Activated naive CD8-positive, alpha-beta T cell treated with anti-CD3 and anti-CD28 coated beads for 36 hours (primary cell): ENCODE results near the gene PPP1R12C. TPM values are rescaled to one million over a fixed set of nuclear protein-coding genes. Genes with fewer than 3 reads are reported as not detected.

Source experiments
- DNase-seq: peaks from one replicate; pipeline ENCODE4 v3.0.0; 2021
- H3K27ac Mint-ChIP-seq: one replicate; pipeline ENCODE4 v1.8.0; 2022; ENCODE audit warnings: mild to moderate bottlenecking, moderate library complexity, mixed read lengths
- H3K27me3 Mint-ChIP-seq: one replicate; pipeline ENCODE4 v1.8.0; 2022; ENCODE audit warnings: mild to moderate bottlenecking, mixed read lengths
- H3K36me3 Mint-ChIP-seq: one replicate; pipeline ENCODE4 v1.8.0; 2021; ENCODE audit warnings: mild to moderate bottlenecking, mixed read lengths
- H3K4me1 Mint-ChIP-seq: one replicate; pipeline ENCODE4 v1.8.0; 2021; ENCODE audit warnings: mixed read lengths
- H3K4me3 Mint-ChIP-seq: one replicate; pipeline ENCODE4 v1.8.0; 2022; ENCODE audit warnings: mild to moderate bottlenecking, moderate library complexity, mixed read lengths
- H3K9me3 Mint-ChIP-seq: one replicate; pipeline ENCODE4 v1.8.0; 2022; ENCODE audit warnings: mixed read lengths
- total RNA-seq, 2 experiments: library from RNA; stranded (reverse); gene quantifications; one replicate each; pipeline ENCODE4 v1.2.3, GENCODE V29; 2021

Gene PPP1R12C
- total RNA-seq, 2 experiments from 2014 or later = 67.2 to 73.5 TPM

- H3K4me3 Mint-ChIP-seq = peak overlapping the region; percentile 71
- no peak overlapping the region for H3K27ac Mint-ChIP-seq
- H3K9me3 Mint-ChIP-seq = peaks cover 4% of the 10 kb centered on the region
- peaks cover 20% of the 10 kb centered on the region for H3K4me1 Mint-ChIP-seq
- peaks cover 80% of the 10 kb centered on the region for H3K27me3 Mint-ChIP-seq
- DNase-seq = peak; percentile 88
- peaks cover 1% of the 10 kb centered on the region for H3K36me3 Mint-ChIP-seq
These were observed 36.3 kb downstream of the PPP1R12C start for GRCh38 chr19:55080968-55081769.

- Mint-ChIP-seq H3K27me3 (peaks cover 80% of the 10 kb centered on the region), H3K27ac (peak overlapping the region; percentile 77), H3K4me3 (peak overlapping the region; percentile 71), H3K9me3 (peaks cover 4% of the 10 kb centered on the region), H3K36me3 (peaks cover 1% of the 10 kb centered on the region), H3K4me1 (peaks cover 20% of the 10 kb centered on the region)
- DNase-seq = peak; percentile 69
These were observed 37.1 kb downstream of the PPP1R12C start for GRCh38 chr19:55080121-55080967.

GRCh38 chr19:55079400-55080038 is 37.9 kb downstream of the PPP1R12C start:
- no peak for DNase-seq
- peaks cover 80% of the 10 kb centered on the region for H3K27me3 Mint-ChIP-seq

GRCh38 chr19:55078996-55079395 is 38.4 kb downstream of the PPP1R12C start:
- Mint-ChIP-seq H3K27me3 (peaks cover 80% of the 10 kb centered on the region), H3K4me1 (peaks cover 20% of the 10 kb centered on the region), H3K36me3 (peaks cover 1% of the 10 kb centered on the region), H3K4me3 (no peak overlapping the region), H3K27ac (no peak overlapping the region), H3K9me3 (peaks cover 4% of the 10 kb centered on the region)
- DNase-seq = no peak

More at GRCh38 chr19:55079400-55080038, 37.9 kb downstream of the PPP1R12C start:
- H3K36me3 Mint-ChIP-seq = peaks cover 1% of the 10 kb centered on the region
- H3K9me3 Mint-ChIP-seq = peaks cover 4% of the 10 kb centered on the region
- H3K27ac Mint-ChIP-seq = no peak overlapping the region
- peak overlapping the region; percentile 14 for H3K4me3 Mint-ChIP-seq
- H3K4me1 Mint-ChIP-seq = peaks cover 20% of the 10 kb centered on the region

DNA sequence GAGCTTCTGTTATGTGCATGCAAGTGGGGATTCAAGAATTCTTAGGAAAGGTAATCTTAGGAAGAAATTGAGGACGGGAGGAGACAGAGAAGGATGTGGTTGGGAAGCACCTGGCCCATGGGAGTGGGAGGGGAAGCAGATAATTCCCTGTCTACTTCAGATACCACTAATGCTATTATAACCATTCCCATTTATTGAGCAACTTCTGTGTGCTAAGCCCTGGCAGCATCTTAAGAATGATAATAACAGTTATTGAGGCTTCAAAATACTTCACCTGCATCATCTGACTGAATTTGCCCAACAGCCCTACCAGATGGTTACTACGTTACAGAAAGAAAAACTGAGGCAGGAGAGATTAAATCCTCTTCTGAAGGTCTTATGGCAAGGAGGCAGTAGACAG is 40.3 kb downstream of the PPP1R12C start:
- no peak overlapping the region for H3K27ac Mint-ChIP-seq
- peaks cover 4% of the 10 kb centered on the region for H3K9me3 Mint-ChIP-seq
- H3K27me3 Mint-ChIP-seq = peaks cover 78% of the 10 kb centered on the region
- H3K36me3 Mint-ChIP-seq = peaks cover 1% of the 10 kb centered on the region
- no peak for DNase-seq
- peaks cover 14% of the 10 kb centered on the region for H3K4me1 Mint-ChIP-seq
- no peak overlapping the region for H3K4me3 Mint-ChIP-seq

GRCh38 chr19:55076321-55076720 is 41.1 kb downstream of the PPP1R12C start:
- H3K27me3 Mint-ChIP-seq = peaks cover 78% of the 10 kb centered on the region
- peaks cover 1% of the 10 kb centered on the region for H3K36me3 Mint-ChIP-seq
- peaks cover 4% of the 10 kb centered on the region for H3K9me3 Mint-ChIP-seq
- H3K4me3 Mint-ChIP-seq = no peak overlapping the region
- peaks cover 12% of the 10 kb centered on the region for H3K4me1 Mint-ChIP-seq
- DNase-seq = no peak
- H3K27ac Mint-ChIP-seq = no peak overlapping the region

DNA sequence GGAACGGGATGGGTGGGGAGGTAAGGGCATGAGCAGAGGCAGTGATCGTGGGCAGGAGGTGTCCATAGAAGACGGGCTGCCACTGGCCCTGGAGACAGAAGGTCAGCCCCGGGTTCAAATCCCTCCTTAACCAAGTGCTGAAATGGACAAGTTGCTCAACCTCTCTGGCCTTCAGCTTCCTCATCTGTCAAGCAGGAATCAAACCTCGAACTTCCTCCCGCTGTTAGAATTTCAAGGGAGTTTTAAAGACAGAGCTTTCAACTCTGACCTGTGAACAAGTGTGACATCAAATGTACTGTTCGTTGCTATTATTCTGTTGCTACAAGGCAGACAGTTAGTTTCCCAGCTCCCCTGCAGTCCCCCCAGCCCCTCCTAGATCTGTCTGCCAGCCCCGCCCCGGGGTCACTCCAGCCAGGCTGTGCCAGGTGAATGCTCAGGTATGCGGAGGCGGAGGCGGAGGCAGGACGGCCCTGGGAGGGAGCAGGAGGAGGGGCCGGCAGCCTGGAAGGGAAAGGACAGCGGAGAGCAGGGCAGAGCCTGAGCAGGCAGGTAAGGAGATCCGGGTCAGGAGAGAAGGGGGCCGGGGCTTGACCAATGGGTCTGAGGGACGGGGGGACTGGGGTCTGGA is 42.0 kb downstream of the PPP1R12C start, which contains the start of gene EPS8L1:
TSS of gene EPS8L1 (plus strand) at position 499 of the 628 bp plus-strand sequence. CDS start 576 bp downstream, outside the sequence.
- no peak within 1 kb of the TSS for H3K4me3 Mint-ChIP-seq
- peaks cover 76% of the 10 kb centered on the region for H3K27me3 Mint-ChIP-seq
- DNase-seq = no peak
- H3K27ac Mint-ChIP-seq = no peak within 1 kb of the TSS
- peaks cover 1% of the 10 kb centered on the region for H3K36me3 Mint-ChIP-seq
- H3K4me1 Mint-ChIP-seq = peaks cover 6% of the 10 kb centered on the region
- H3K9me3 Mint-ChIP-seq = peaks cover 3% of the 10 kb centered on the region

GRCh38 chr19:55071913-55072312 is 45.5 kb downstream of the PPP1R12C start:
- H3K27me3 Mint-ChIP-seq = peaks cover 93% of the 10 kb centered on the region
- H3K27ac Mint-ChIP-seq = no peak overlapping the region
- no peak for DNase-seq
- no peak overlapping the region for H3K4me3 Mint-ChIP-seq
- no peaks in the 10 kb centered on the region for H3K9me3 Mint-ChIP-seq
- H3K36me3 Mint-ChIP-seq = no peaks in the 10 kb centered on the region
- H3K4me1 Mint-ChIP-seq = peaks cover 8% of the 10 kb centered on the region

GRCh38 chr19:55071129-55071502 is 46.3 kb downstream of the PPP1R12C start:
- no peaks in the 10 kb centered on the region for H3K9me3 Mint-ChIP-seq
- no peak for DNase-seq
- H3K4me1 Mint-ChIP-seq = peaks cover 8% of the 10 kb centered on the region
- no peak overlapping the region for H3K27ac Mint-ChIP-seq
- H3K27me3 Mint-ChIP-seq = peaks cover 94% of the 10 kb centered on the region
- H3K36me3 Mint-ChIP-seq = no peaks in the 10 kb centered on the region
- H3K4me3 Mint-ChIP-seq = no peak overlapping the region

DNA sequence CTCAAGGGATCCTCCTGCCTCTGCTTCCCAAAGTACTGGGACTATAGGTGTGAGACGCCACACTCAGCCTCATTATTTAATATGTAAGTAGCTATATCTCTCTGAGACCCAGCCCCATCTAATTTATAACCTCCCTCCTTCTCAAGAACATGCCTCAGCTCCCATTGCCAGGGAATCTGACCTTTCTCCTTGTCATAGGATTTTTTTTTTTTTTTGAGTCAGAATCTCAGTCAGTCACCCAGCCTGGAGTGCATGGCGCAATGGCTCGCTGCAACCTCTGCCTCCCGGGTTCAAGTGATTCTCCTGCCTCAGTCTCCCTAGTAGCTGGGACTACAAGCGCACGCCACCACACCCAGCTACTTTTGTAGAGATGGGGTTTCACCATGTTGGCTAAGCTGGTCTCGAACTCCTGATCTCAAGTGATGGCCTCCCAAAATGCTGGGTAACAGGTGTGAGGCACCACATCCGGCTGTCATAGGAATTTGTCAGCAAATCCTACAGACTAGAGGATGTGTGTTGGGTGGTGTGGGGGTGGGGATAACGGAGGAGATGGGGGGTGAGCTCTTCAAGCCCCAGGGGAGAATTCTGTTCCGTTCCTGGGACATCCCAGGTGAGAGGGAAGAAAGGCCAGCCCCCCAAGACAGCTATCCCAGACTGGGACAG is 46.8 kb downstream of the PPP1R12C start:
- Mint-ChIP-seq H3K9me3 (no peaks in the 10 kb centered on the region), H3K4me3 (no peak overlapping the region), H3K4me1 (peaks cover 8% of the 10 kb centered on the region), H3K27me3 (peaks cover 90% of the 10 kb centered on the region), H3K27ac (no peak overlapping the region), H3K36me3 (no peaks in the 10 kb centered on the region)
- DNase-seq = no peak

GRCh38 chr19:55069865-55070197 is 47.6 kb downstream of the PPP1R12C start:
- Mint-ChIP-seq H3K27ac (no peak overlapping the region), H3K27me3 (peaks cover 83% of the 10 kb centered on the region), H3K4me1 (peaks cover 8% of the 10 kb centered on the region), H3K36me3 (no peaks in the 10 kb centered on the region), H3K9me3 (no peaks in the 10 kb centered on the region), H3K4me3 (no peak overlapping the region)
- DNase-seq = no peak

DNA sequence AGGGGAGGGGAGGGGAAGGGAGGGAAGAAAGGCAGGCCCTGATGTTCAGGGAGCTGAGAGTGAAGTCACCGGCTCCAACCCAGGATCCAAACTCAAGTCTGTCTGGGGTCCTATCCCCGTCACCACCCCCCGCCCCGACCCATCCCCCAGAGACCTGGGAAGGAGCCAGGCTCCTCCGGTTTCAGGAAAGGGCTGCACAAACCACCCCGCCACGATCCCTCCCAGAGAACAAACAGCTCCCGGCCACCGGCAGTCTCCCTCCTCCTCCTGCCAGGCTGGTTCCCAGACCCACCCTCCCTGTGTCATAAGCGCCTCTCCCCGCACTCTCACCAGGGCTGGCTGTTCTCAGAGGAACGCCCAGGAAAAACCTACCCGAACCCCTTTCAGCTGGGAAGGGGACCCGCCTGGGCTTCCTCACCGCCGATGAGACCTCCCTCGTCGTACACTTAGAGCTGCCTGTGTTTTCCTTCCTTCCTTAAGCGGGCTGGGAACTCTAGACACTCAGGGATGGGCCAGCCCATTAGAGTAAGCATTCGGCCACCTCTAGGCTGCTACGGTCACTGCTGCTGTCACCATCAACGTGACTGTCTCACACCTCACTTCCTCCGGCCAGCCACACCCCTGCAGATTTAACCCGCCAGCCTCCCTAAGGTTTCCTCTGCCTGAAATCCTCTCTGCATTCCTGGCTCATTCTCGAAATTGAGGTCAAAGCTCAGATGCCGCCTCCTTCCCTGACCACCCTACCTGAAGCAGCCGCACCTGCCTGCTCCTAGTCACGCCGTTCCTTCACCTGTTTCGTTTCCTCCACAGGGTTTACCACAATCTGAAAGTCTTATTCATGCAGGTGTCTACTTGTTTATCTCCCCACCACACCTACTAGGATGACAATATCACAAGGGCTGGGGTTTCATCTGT is 48.2 kb downstream of the PPP1R12C start:
- DNase-seq = no peak
- Mint-ChIP-seq H3K36me3 (no peaks in the 10 kb centered on the region), H3K27ac (no peak overlapping the region), H3K4me3 (peak overlapping the region; percentile 5), H3K27me3 (peaks cover 78% of the 10 kb centered on the region), H3K9me3 (no peaks in the 10 kb centered on the region), H3K4me1 (peaks cover 8% of the 10 kb centered on the region)

DNA sequence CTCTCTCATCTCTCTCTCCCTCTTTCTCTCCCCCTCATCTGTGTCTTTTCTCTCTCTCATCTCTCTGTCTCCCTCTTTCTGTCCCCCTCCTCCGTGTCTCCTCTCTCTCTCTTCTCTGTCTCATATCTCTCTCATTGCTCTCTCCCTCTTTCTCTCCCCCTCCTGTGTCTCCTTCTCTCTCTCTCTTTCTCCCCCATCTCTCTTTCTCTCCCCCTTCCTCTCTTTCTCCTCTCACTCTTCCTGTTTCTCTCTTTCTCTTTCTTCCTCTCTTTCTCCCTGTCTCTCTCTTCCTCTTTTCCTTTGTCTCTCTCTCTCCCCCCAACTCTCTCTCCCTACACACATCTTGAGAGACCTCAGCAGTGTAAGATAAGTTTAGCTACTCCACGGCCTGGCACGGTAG is 49.6 kb downstream of the PPP1R12C start:
- no peak overlapping the region for H3K27ac Mint-ChIP-seq
- no peaks in the 10 kb centered on the region for H3K36me3 Mint-ChIP-seq
- H3K4me1 Mint-ChIP-seq = peaks cover 8% of the 10 kb centered on the region
- no peaks in the 10 kb centered on the region for H3K9me3 Mint-ChIP-seq
- no peak overlapping the region for H3K4me3 Mint-ChIP-seq
- H3K27me3 Mint-ChIP-seq = peaks cover 67% of the 10 kb centered on the region
- no peak for DNase-seq
